ENCODE measurements around the gene SLPI. TPM values are rescaled to one million over a fixed set of nuclear protein-coding genes. Genes with fewer than 3 reads are reported as not detected.

SLPI gene
- total and polyA plus RNA-seq, 2 experiments from 2014 or later = not detected

DNA sequence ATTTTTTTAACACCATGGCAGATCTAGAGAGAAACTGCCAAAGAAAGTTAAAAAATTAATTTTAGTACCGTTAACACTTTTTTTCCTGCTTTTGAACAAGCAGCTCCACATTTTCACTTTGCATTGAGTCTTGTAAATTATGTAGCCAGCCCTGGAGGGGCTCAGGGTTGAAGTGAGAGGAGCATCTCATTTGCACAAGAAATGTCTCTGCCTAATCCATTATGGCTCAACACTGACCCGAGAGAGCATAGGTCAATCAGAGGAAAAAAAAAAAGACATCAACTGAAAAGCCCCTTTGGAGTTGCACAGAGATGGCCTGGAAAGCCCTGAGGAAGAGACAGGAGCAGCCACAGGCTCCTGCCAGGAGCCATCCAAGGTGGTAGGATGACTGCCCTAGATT lies 4.3 kb upstream of the SLPI start:
- ATAC-seq = peak; percentile 70
- no peaks in the 10 kb centered on the region for H3K27me3 Mint-ChIP-seq (ENCODE audit: insufficient read depth, low read depth, poor library complexity)
- H3K4me3 Mint-ChIP-seq = no peak overlapping the region
- no peak for DNase-seq (ENCODE audit: low spot score)
- Histone ChIP-seq H3F3A (replicated peaks; ENCODE audit: low read depth) (no peaks in the 10 kb centered on the region), H3K27ac (ENCODE audit: low read depth) (no peak overlapping the region), H4K20me1 (replicated peaks; ENCODE audit: insufficient read depth) (no peaks in the 10 kb centered on the region), H2AFZ (peak overlapping the region; percentile 83), H3K4me3 (no peak overlapping the region), H3K4me1 (ENCODE audit: insufficient read depth) (peaks cover 7% of the 10 kb centered on the region), H3K4me2 (peak overlapping the region; percentile 34), H3K27me3 (ENCODE audit: insufficient read depth) (no peaks in the 10 kb centered on the region), H3K36me3 (ENCODE audit: insufficient read depth) (no peaks in the 10 kb centered on the region), H3K9me2 (ENCODE audit: insufficient read depth) (peaks cover 3% of the 10 kb centered on the region; the same call in 1 of the 2 replicates), H3K79me2 (replicated peaks; ENCODE audit: insufficient read depth) (no peaks in the 10 kb centered on the region)
- H3K4me1 Mint-ChIP-seq = peaks cover 9% of the 10 kb centered on the region
- H3K27ac Mint-ChIP-seq = no peak overlapping the region
- no peaks in the 10 kb centered on the region for H3K9me3 Mint-ChIP-seq
- TF ChIP-seq STAT1 (IDR thresholded peaks at IDR 0.05; ENCODE audit: unreplicated experiment) (no peak), EZH2 (IDR thresholded peaks at IDR 0.05; ENCODE audit: low read depth, unreplicated experiment) (no peak), JUNB (IDR thresholded peaks at IDR 0.05; ENCODE audit: unreplicated experiment) (no peak), POLR2AphosphoS5 (IDR thresholded peaks at IDR 0.05; ENCODE audit: low read depth) (no peak), ZNF331 (CRISPR knock-in tag; IDR thresholded peaks at IDR 0.05; ENCODE audit: low read depth) (no peak), ZNF114 (CRISPR knock-in tag; IDR thresholded peaks at IDR 0.05) (no peak), CREB1 (CRISPR knock-in tag; IDR thresholded peaks at IDR 0.05; ENCODE audit: low read depth) (no peak), NANOG (IDR thresholded peaks at IDR 0.05; ENCODE audit: borderline replicate concordance) (no peak), EZH2phosphoT487 (IDR thresholded peaks at IDR 0.05; ENCODE audit: unreplicated experiment) (no peak)
- TF ChIP-seq, protein P1, sequence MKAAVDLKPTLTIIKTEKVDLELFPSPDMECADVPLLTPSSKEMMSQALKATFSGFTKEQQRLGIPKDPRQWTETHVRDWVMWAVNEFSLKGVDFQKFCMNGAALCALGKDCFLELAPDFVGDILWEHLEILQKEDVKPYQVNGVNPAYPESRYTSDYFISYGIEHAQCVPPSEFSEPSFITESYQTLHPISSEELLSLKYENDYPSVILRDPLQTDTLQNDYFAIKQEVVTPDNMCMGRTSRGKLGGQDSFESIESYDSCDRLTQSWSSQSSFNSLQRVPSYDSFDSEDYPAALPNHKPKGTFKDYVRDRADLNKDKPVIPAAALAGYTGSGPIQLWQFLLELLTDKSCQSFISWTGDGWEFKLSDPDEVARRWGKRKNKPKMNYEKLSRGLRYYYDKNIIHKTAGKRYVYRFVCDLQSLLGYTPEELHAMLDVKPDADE (IDR thresholded peaks at IDR 0.05) = no peak
- TF ChIP-seq, protein P2, sequence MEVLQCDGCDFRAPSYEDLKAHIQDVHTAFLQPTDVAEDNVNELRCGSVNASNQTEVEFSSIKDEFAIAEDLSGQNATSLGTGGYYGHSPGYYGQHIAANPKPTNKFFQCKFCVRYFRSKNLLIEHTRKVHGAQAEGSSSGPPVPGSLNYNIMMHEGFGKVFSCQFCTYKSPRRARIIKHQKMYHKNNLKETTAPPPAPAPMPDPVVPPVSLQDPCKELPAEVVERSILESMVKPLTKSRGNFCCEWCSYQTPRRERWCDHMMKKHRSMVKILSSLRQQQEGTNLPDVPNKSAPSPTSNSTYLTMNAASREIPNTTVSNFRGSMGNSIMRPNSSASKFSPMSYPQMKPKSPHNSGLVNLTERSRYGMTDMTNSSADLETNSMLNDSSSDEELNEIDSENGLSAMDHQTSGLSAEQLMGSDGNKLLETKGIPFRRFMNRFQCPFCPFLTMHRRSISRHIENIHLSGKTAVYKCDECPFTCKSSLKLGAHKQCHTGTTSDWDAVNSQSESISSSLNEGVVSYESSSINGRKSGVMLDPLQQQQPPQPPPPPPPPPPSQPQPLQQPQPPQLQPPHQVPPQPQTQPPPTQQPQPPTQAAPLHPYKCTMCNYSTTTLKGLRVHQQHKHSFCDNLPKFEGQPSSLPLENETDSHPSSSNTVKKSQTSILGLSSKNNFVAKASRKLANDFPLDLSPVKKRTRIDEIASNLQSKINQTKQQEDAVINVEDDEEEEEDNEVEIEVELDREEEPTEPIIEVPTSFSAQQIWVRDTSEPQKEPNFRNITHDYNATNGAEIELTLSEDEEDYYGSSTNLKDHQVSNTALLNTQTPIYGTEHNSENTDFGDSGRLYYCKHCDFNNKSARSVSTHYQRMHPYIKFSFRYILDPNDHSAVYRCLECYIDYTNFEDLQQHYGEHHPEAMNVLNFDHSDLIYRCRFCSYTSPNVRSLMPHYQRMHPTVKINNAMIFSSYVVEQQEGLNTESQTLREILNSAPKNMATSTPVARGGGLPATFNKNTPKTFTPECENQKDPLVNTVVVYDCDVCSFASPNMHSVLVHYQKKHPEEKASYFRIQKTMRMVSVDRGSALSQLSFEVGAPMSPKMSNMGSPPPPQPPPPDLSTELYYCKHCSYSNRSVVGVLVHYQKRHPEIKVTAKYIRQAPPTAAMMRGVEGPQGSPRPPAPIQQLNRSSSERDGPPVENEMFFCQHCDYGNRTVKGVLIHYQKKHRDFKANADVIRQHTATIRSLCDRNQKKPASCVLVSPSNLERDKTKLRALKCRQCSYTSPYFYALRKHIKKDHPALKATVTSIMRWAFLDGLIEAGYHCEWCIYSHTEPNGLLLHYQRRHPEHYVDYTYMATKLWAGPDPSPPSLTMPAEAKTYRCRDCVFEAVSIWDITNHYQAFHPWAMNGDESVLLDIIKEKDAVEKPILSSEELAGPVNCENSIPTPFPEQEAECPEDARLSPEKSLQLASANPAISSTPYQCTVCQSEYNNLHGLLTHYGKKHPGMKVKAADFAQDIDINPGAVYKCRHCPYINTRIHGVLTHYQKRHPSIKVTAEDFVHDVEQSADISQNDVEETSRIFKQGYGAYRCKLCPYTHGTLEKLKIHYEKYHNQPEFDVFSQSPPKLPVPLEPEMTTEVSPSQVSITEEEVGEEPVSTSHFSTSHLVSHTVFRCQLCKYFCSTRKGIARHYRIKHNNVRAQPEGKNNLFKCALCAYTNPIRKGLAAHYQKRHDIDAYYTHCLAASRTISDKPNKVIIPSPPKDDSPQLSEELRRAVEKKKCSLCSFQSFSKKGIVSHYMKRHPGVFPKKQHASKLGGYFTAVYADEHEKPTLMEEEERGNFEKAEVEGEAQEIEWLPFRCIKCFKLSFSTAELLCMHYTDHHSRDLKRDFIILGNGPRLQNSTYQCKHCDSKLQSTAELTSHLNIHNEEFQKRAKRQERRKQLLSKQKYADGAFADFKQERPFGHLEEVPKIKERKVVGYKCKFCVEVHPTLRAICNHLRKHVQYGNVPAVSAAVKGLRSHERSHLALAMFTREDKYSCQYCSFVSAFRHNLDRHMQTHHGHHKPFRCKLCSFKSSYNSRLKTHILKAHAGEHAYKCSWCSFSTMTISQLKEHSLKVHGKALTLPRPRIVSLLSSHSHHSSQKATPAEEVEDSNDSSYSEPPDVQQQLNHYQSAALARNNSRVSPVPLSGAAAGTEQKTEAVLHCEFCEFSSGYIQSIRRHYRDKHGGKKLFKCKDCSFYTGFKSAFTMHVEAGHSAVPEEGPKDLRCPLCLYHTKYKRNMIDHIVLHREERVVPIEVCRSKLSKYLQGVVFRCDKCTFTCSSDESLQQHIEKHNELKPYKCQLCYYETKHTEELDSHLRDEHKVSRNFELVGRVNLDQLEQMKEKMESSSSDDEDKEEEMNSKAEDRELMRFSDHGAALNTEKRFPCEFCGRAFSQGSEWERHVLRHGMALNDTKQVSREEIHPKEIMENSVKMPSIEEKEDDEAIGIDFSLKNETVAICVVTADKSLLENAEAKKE (CRISPR knock-in tag; IDR thresholded peaks at IDR 0.05) = no peak
- TF ChIP-seq, protein P3, sequence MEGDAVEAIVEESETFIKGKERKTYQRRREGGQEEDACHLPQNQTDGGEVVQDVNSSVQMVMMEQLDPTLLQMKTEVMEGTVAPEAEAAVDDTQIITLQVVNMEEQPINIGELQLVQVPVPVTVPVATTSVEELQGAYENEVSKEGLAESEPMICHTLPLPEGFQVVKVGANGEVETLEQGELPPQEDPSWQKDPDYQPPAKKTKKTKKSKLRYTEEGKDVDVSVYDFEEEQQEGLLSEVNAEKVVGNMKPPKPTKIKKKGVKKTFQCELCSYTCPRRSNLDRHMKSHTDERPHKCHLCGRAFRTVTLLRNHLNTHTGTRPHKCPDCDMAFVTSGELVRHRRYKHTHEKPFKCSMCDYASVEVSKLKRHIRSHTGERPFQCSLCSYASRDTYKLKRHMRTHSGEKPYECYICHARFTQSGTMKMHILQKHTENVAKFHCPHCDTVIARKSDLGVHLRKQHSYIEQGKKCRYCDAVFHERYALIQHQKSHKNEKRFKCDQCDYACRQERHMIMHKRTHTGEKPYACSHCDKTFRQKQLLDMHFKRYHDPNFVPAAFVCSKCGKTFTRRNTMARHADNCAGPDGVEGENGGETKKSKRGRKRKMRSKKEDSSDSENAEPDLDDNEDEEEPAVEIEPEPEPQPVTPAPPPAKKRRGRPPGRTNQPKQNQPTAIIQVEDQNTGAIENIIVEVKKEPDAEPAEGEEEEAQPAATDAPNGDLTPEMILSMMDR (conservative IDR thresholded peaks at IDR 0.05; ENCODE audit: low read depth in 2 of 2) = no peak
- TF ChIP-seq, protein P4, sequence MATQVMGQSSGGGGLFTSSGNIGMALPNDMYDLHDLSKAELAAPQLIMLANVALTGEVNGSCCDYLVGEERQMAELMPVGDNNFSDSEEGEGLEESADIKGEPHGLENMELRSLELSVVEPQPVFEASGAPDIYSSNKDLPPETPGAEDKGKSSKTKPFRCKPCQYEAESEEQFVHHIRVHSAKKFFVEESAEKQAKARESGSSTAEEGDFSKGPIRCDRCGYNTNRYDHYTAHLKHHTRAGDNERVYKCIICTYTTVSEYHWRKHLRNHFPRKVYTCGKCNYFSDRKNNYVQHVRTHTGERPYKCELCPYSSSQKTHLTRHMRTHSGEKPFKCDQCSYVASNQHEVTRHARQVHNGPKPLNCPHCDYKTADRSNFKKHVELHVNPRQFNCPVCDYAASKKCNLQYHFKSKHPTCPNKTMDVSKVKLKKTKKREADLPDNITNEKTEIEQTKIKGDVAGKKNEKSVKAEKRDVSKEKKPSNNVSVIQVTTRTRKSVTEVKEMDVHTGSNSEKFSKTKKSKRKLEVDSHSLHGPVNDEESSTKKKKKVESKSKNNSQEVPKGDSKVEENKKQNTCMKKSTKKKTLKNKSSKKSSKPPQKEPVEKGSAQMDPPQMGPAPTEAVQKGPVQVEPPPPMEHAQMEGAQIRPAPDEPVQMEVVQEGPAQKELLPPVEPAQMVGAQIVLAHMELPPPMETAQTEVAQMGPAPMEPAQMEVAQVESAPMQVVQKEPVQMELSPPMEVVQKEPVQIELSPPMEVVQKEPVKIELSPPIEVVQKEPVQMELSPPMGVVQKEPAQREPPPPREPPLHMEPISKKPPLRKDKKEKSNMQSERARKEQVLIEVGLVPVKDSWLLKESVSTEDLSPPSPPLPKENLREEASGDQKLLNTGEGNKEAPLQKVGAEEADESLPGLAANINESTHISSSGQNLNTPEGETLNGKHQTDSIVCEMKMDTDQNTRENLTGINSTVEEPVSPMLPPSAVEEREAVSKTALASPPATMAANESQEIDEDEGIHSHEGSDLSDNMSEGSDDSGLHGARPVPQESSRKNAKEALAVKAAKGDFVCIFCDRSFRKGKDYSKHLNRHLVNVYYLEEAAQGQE (IDR thresholded peaks at IDR 0.05; ENCODE audit: unreplicated experiment) = no peak
- H3K36me3 Mint-ChIP-seq (ENCODE audit: low read depth) = no peaks in the 10 kb centered on the region

Measured in GM23338 (cell line).